Esophagus squamous epithelium (tissue), 5 donors: ENCODE results near the gene SLC35F3. TPM values are rescaled to one million over a fixed set of nuclear protein-coding genes. Genes with fewer than 3 reads are reported as not detected.
"Not testable (repeated sequence)": the region's sequence is repeated elsewhere in the genome, so short reads cannot be mapped to it uniquely, and the experiment has no call there.

Source experiments
- DNase-seq: peaks from one replicate; lab custom pipeline; 2025; lab: John Stamatoyannopoulos, UW
- H3K27ac ChIP-seq, 4 donors: fragments of 200-600 bp; sonication (generic); one replicate each; pipeline ENCODE4 v1.5.1; 2016 to 2019; ENCODE audit warnings: mild to moderate bottlenecking in 1 of 4
- H3K27me3 ChIP-seq, 4 donors: fragments of 200-600 bp; sonication (generic); 1 replicate in 3 of 4; 2 replicates in 1 of 4; pipeline versions ENCODE4 v1.5.1 to v1.6.0; 2017 to 2021; ENCODE audit warnings: antibody characterized with exemption in 1 of 4
- H3K36me3 ChIP-seq, 3 donors: fragments of 200-600 bp; sonication (generic); one replicate each; pipeline ENCODE4 v1.5.1; 2016 to 2019
- H3K4me1 ChIP-seq, 3 donors: fragments of 200-600 bp; sonication (generic); one replicate each; pipeline ENCODE4 v1.5.1; 2017 to 2019
- H3K4me3 ChIP-seq, 4 donors: fragments of 200-600 bp; sonication (generic); 1 replicate in 3 of 4; 2 replicates in 1 of 4; pipeline ENCODE4 v1.5.1; 2016 to 2019; ENCODE audit warnings: mild to moderate bottlenecking in 2 of 4, moderate library complexity in 1 of 4
- H3K9me3 ChIP-seq, 3 donors: fragments of 200-600 bp; sonication (generic); one replicate each; pipeline ENCODE4 v1.5.1; 2016 to 2019
- CTCF ChIP-seq, 6 experiments: fragments of 450-650 bp in 4 of 6; fragments of 200-600 bp in 2 of 6; sonication (generic) in 2 of 6; IDR thresholded peaks; one replicate each; pipeline ENCODE4 v1.5.1; 2016 to 2019; ENCODE audit warnings: antibody characterized with exemption in 6 of 6, mild to moderate bottlenecking in 4 of 6, moderate library complexity in 4 of 6
- POLR2A ChIP-seq, 4 donors: fragments of 450-650 bp; IDR thresholded peaks; one replicate each; pipeline ENCODE4 v1.6.1; 2017; ENCODE audit warnings: antibody characterized with exemption in 4 of 4, mild to moderate bottlenecking in 4 of 4, moderate library complexity in 3 of 4
- WGBS, 2 donors: methylation state at CpG; one replicate each; pipeline ENCODE4 v1.1.5; 2018; 5-methylcytosine and 5-hydroxymethylcytosine counted together
- intact Hi-C: fragments of 100-400 bp; cut with DNase I; formaldehyde crosslinking; loops from one replicate; pipeline ENCODE4 v1.15.0; 2022
- total RNA-seq, 4 donors: library from RNA; depleted of rRNA; stranded (reverse); fragments of >200 nt; gene quantifications; one replicate each; pipeline ENCODE4 v1.1.0, GENCODE V29; 2016
- donor health status: DM: yes; HTN: yes; CAD: no.

SLC35F3 gene
- total RNA-seq, 4 donors from 2014 or later = 0.13 to 0.99 (median 0.55) TPM

GRCh38 chr1:234170067-234170466 is 265.6 kb downstream of the SLC35F3 start:
- no peak overlapping the region for H3K27ac ChIP-seq
- peaks cover 0 to 42% (median 0%) of the 10 kb centered on the region in 4 donors for H3K27me3 ChIP-seq
- intact Hi-C loops = no loop called here

GRCh38 chr1:234170622-234171021 is 266.1 kb downstream of the SLC35F3 start:
- H3K27me3 ChIP-seq = peaks cover 0 to 38% (median 0%) of the 10 kb centered on the region in 4 donors
- H3K4me1 ChIP-seq = no peaks in the 10 kb centered on the region
- no peaks in the 10 kb centered on the region for H3K9me3 ChIP-seq
- H3K4me3 ChIP-seq = no peak overlapping the region
- H3K27ac ChIP-seq = no peak overlapping the region
- no peak for TF ChIP-seq CTCF (IDR thresholded peaks at IDR 0.05)
- no peak for TF ChIP-seq POLR2A (IDR thresholded peaks at IDR 0.05)
- 58 to 59% methylated on average over 4 to 7 of the region's 7 CpGs for WGBS, 2 donors
- DNase-seq = no peak
- intact Hi-C loops = no loop called here
- no peaks in the 10 kb centered on the region for H3K36me3 ChIP-seq

More at GRCh38 chr1:234170067-234170466, 265.6 kb downstream of the SLC35F3 start:
- TF ChIP-seq POLR2A (IDR thresholded peaks at IDR 0.05) (no peak), CTCF (IDR thresholded peaks at IDR 0.05) (no peak)
- no peaks in the 10 kb centered on the region for H3K36me3 ChIP-seq
- 43 to 80% methylated on average over 1 to 2 of the region's 4 CpGs for WGBS, 2 donors
- H3K9me3 ChIP-seq = no peaks in the 10 kb centered on the region
- DNase-seq = no peak
- no peaks in the 10 kb centered on the region for H3K4me1 ChIP-seq
- no peak overlapping the region for H3K4me3 ChIP-seq

GRCh38 chr1:234173968-234174367 is 269.5 kb downstream of the SLC35F3 start:
- no peaks in the 10 kb centered on the region for H3K9me3 ChIP-seq
- H3K27ac ChIP-seq = no peak overlapping the region
- intact Hi-C loops = no loop called here
- no peaks in the 10 kb centered on the region for H3K36me3 ChIP-seq
- H3K27me3 ChIP-seq = peaks cover 0 to 27% (median 0%) of the 10 kb centered on the region in 4 donors
- DNase-seq = no peak
- TF ChIP-seq POLR2A (IDR thresholded peaks at IDR 0.05) (no peak), CTCF (IDR thresholded peaks at IDR 0.05) (no peak)
- H3K4me3 ChIP-seq = no peak overlapping the region
- no peaks in the 10 kb centered on the region for H3K4me1 ChIP-seq
- 100% methylated on average over 1 of the region's 3 CpGs; no CpG with 5 or more reads in 1 of the 2 donors for WGBS, 2 donors

GRCh38 chr1:234175363-234175762 is 270.9 kb downstream of the SLC35F3 start:
- WGBS, 2 donors = 60 to 83% methylated on average over 1 of the region's 1 CpG
- intact Hi-C loops = no loop called here
- DNase-seq = no peak
- Histone ChIP-seq H3K4me1 (no peaks in the 10 kb centered on the region), H3K36me3 (no peaks in the 10 kb centered on the region), H3K4me3 (no peak overlapping the region), H3K27ac (no peak overlapping the region), H3K9me3 (no peaks in the 10 kb centered on the region), H3K27me3 (peaks cover 0 to 34% (median 0%) of the 10 kb centered on the region in 4 donors)
- TF ChIP-seq POLR2A (IDR thresholded peaks at IDR 0.05) (no peak), CTCF (IDR thresholded peaks at IDR 0.05) (no peak)

GRCh38 chr1:234176000-234176399 is 271.5 kb downstream of the SLC35F3 start:
- H3K27me3 ChIP-seq = peaks cover 0 to 37% (median 0%) of the 10 kb centered on the region in 4 donors
- intact Hi-C loops = no loop called here
- H3K9me3 ChIP-seq = no peaks in the 10 kb centered on the region
- H3K4me1 ChIP-seq = no peaks in the 10 kb centered on the region
- no peak for DNase-seq
- WGBS, 2 donors = 39 to 82% methylated on average over 2 to 3 of the region's 3 CpGs
- no peaks in the 10 kb centered on the region for H3K36me3 ChIP-seq
- H3K4me3 ChIP-seq = no peak overlapping the region
- TF ChIP-seq POLR2A (IDR thresholded peaks at IDR 0.05) (no peak), CTCF (IDR thresholded peaks at IDR 0.05) (no peak)
- H3K27ac ChIP-seq = no peak overlapping the region

- H3K4me3 ChIP-seq, DNase-seq, H3K4me1 ChIP-seq, H3K27ac ChIP-seq, H3K36me3 ChIP-seq, intact Hi-C loops, H3K9me3 ChIP-seq: not testable (repeated sequence)
- H3K27me3 ChIP-seq = peaks cover 0 to 37% (median 0%) of the 10 kb centered on the region in 4 donors
- WGBS, 2 donors = 63 to 70% methylated on average over 1 to 2 of the region's 2 CpGs
Observed at GRCh38 chr1:234176847-234177246, 272.4 kb downstream of the SLC35F3 start.
